HepG2 (cell line): ENCODE data around the gene RBM19. TPM values are rescaled to one million over a fixed set of nuclear protein-coding genes. Genes with fewer than 3 reads are reported as not detected.

ENCODE experiments used
- AHR ChIP-seq: IDR thresholded peaks from 2 replicates; pipeline ENCODE4 v1.6.1; 2018; ENCODE audit warnings: missing genetic modification reagents, missing compliant biosample characterization
- CBX1 ChIP-seq: IDR thresholded peaks from one replicate; pipeline ENCODE4 v1.6.1; 2016; ENCODE audit warnings: antibody characterized with exemption, low read depth
- CENPBD1 ChIP-seq: sonication (generic); formaldehyde crosslinking; IDR thresholded peaks from 2 replicates; pipeline ENCODE4 v1.8.0; 2022; ENCODE audit warnings: missing genetic modification reagents, low read depth, mild to moderate bottlenecking, borderline replicate concordance
- DDIT3 ChIP-seq: sonication (generic); formaldehyde crosslinking; IDR thresholded peaks from 2 replicates; pipeline ENCODE4 v1.4.0; 2020; ENCODE audit warnings: mild to moderate bottlenecking, missing genetic modification reagents
- HNRNPK ChIP-seq: fragments of 200-400 bp; formaldehyde crosslinking; IDR thresholded peaks from 2 replicates; pipeline ENCODE4 v1.6.1; 2018; ENCODE audit warnings: low read length, low read depth, moderate library complexity, mild to moderate bottlenecking; ENCODE audit not compliant: poor library complexity, severe bottlenecking
- HNRNPLL ChIP-seq: fragments of 200-400 bp; formaldehyde crosslinking; IDR thresholded peaks from 2 replicates; pipeline ENCODE4 v1.6.1; 2017; ENCODE audit warnings: mild to moderate bottlenecking, low read depth, low read length; ENCODE audit not compliant: poor library complexity, severe bottlenecking
- ISX ChIP-seq: sonication (generic); formaldehyde crosslinking; conservative IDR thresholded peaks from 2 replicates; pipeline ENCODE4 v1.5.0; 2020; ENCODE audit warnings: missing genetic modification reagents
- KDM4B ChIP-seq: sonication (generic); formaldehyde crosslinking; IDR thresholded peaks from 2 replicates; pipeline ENCODE4 v1.4.0; 2020; ENCODE audit warnings: missing genetic modification reagents
- KLF13 ChIP-seq: sonication (generic); formaldehyde crosslinking; IDR thresholded peaks from 2 replicates; pipeline ENCODE4 v1.4.0; 2020; ENCODE audit warnings: mild to moderate bottlenecking, missing genetic modification reagents
- KMT2B ChIP-seq: IDR thresholded peaks from 2 replicates; pipeline ENCODE4 v1.6.1; 2016; ENCODE audit warnings: missing genetic modification reagents, missing compliant biosample characterization
- MAFF ChIP-seq: IDR thresholded peaks from 2 replicates; pipeline ENCODE4 v1.6.1; 2011; ENCODE audit warnings: low read depth, low read length, improper control_type of control experiment
- MEIS1 ChIP-seq: sonication (generic); formaldehyde crosslinking; IDR thresholded peaks from 2 replicates; pipeline ENCODE4 v1.9.0; 2021; ENCODE audit warnings: mild to moderate bottlenecking, missing genetic modification reagents, moderate library complexity, borderline replicate concordance
- NR2F1 ChIP-seq, 2 experiments: fragments of 450-650 bp in 1 of 2; formaldehyde crosslinking in 1 of 2; IDR thresholded peaks; 2 replicates each; pipeline versions ENCODE4 v1.5.0 to v1.6.1; 2016 to 2020; ENCODE audit warnings: mild to moderate bottlenecking in 1 of 2, missing compliant biosample characterization in 1 of 2, missing genetic modification reagents in 1 of 2, moderate library complexity in 1 of 2
- PBX3 ChIP-seq: sonication (generic); formaldehyde crosslinking; IDR thresholded peaks from 2 replicates; pipeline ENCODE4 v1.8.1; 2023; ENCODE audit warnings: missing genetic modification reagents, inconsistent platforms, borderline replicate concordance
- RBM39 ChIP-seq: fragments of 200-400 bp; formaldehyde crosslinking; IDR thresholded peaks from one replicate; pipeline ENCODE4 v1.6.1; 2018; ENCODE audit warnings: antibody characterized with exemption, mild to moderate bottlenecking, low read depth, low read length; ENCODE audit not compliant: poor library complexity, severe bottlenecking
- SIN3B ChIP-seq: fragments of 150-350 bp; IDR thresholded peaks from 2 replicates; pipeline ENCODE4 v1.6.1; 2014; ENCODE audit warnings: low read length
- SNAPC5 ChIP-seq: sonication (generic); formaldehyde crosslinking; IDR thresholded peaks from 2 replicates; pipeline ENCODE4 v1.8.1; 2023; ENCODE audit warnings: mild to moderate bottlenecking, missing genetic modification reagents, borderline replicate concordance
- THAP9 ChIP-seq: sonication (generic); formaldehyde crosslinking; IDR thresholded peaks from 2 replicates; pipeline ENCODE4; 2020; ENCODE audit warnings: missing genetic modification reagents, mild to moderate bottlenecking, borderline replicate concordance
- ZBTB38 ChIP-seq: sonication (generic); formaldehyde crosslinking; IDR thresholded peaks from 2 replicates; pipeline ENCODE4 v1.5.1; 2020; ENCODE audit warnings: mild to moderate bottlenecking, missing genetic modification reagents
- ZNF550 ChIP-seq: sonication (generic); formaldehyde crosslinking; IDR thresholded peaks from 2 replicates; pipeline ENCODE4 v1.4.0; 2020; ENCODE audit warnings: mild to moderate bottlenecking, missing genetic modification reagents, borderline replicate concordance
- ZNF678 ChIP-seq: sonication (generic); formaldehyde crosslinking; IDR thresholded peaks from 2 replicates; pipeline ENCODE4 v1.4.0; 2020; ENCODE audit warnings: mild to moderate bottlenecking, missing genetic modification reagents
- ZSCAN12 ChIP-seq: sonication (generic); formaldehyde crosslinking; IDR thresholded peaks from 2 replicates; pipeline ENCODE4 v1.9.0; 2021; ENCODE audit warnings: mild to moderate bottlenecking, missing genetic modification reagents
- ZSCAN21 ChIP-seq: sonication (generic); formaldehyde crosslinking; IDR thresholded peaks from 2 replicates; pipeline ENCODE4 v1.8.0; 2022; ENCODE audit warnings: mild to moderate bottlenecking, missing genetic modification reagents, moderate library complexity, borderline replicate concordance
- polyA plus RNA-seq, 8 experiments: library from polyadenylated mRNA; depleted of rRNA in 3 of 8; stranded (reverse) in 7 of 8; unstranded in 1 of 8; fragments of >200 nt; fragmentation: Illumina TruSeq in 4 of 8; extraction: Trizol in 4 of 8; gene quantifications; 2 replicates each; pipeline versions ENCODE4 v1.2.1 to v1.2.3, GENCODE V29; 2011 to 2016; ENCODE audit warnings: low read depth in 4 of 8, missing spikeins in 1 of 8, mixed read lengths in 1 of 8; ENCODE audit not compliant: insufficient read depth in 1 of 8
- total RNA-seq, 5 experiments: library from RNA; depleted of rRNA; stranded (reverse); fragments of >200 nt; fragmentation: Illumina TruSeq; extraction: Trizol; gene quantifications; 2 replicates each; pipeline ENCODE4 v1.2.3, GENCODE V29; 2016; ENCODE audit warnings: low read depth in 1 of 5

RBM19 gene
- total and polyA plus RNA-seq, 2 of the 13 experiments (the other 11 are each of a cell fraction or from before 2014, with no cell fraction given): 19.3 to 32.2 TPM

GRCh38 chr12:113965951-113966797 is at the start of gene RBM19 (continued):
- TF ChIP-seq HNRNPK (no peak), CENPBD1 (no peak), KMT2B (CRISPR knock-in tag) (peak; percentile 68), RBM39 (peak; percentile 63), ISX (no peak; the same call in 1 of the 2 replicates), ZSCAN12 (CRISPR knock-in tag) (no peak), ZNF550 (no peak), CBX1 (no peak), SIN3B (peak; percentile 99), NR2F1 (CRISPR knock-in tag; IDR thresholded peaks at IDR 0.05) (peak; percentile 27 to 59; a peak in 2 of 4 replicates), HNRNPLL (peak; percentile 71), ZNF678 (CRISPR knock-in tag) (no peak), DDIT3 (no peak), KLF13 (CRISPR knock-in tag) (no peak), SNAPC5 (no peak), KDM4B (CRISPR knock-in tag) (no peak), THAP9 (peak; percentile 81; the same call in 1 of the 2 replicates), MAFF (no peak), ZSCAN21 (0 out of 2 replicates have a peak, but pooled peaks have one; percentile 44), PBX3 (CRISPR knock-in tag) (no peak), MEIS1 (CRISPR knock-in tag) (no peak), ZBTB38 (CRISPR knock-in tag) (no peak), AHR (0 out of 2 replicates have a peak, but pooled peaks have one; percentile 70)
